Endothelial cell of umbilical vein (primary cell): ENCODE data around the gene P2RX4. TPM values are rescaled to one million over a fixed set of nuclear protein-coding genes. Genes with fewer than 3 reads are reported as not detected.

Source experiments
- BruUV-seq: library from RNA; stranded (reverse); fragments of 400-500 nt; replicated peaks from 2 replicates; lab custom pipeline; 2021; lab: Mats Ljungman, UMichigan
- CTCF ChIA-PET: fragments of 300-600, 350-600 bp; sonication (Branson Sonifier 250); formaldehyde crosslinking; loops from one replicate; lab custom pipeline; 2021; ENCODE audit warnings: antibody characterized with exemption, inconsistent platforms; lab: Charles Lee
- POLR2A ChIA-PET: fragments of 300-600, 350-600 bp; sonication (Branson Sonifier 250); formaldehyde crosslinking; loops from one replicate; lab custom pipeline; 2021; ENCODE audit warnings: antibody characterized with exemption, inconsistent platforms; lab: Charles Lee
- DNase-seq: peaks from one replicate; pipeline ENCODE4 v3.0.0-alpha.2; 2011; ENCODE audit warnings: low read depth, low spot score
- FAIRE-seq: peaks from 2 replicates; lab custom pipeline; 2011; peaks lifted over from hg19 to GRCh38; lab: Jason Lieb, UNC
- H2AFZ ChIP-seq: 2 replicates; pipeline ENCODE4 v1.6.0; 2012; ENCODE audit warnings: low read depth, low read length, control low read depth, inconsistent platforms
- H3K27ac ChIP-seq: 2 replicates; pipeline ENCODE4 v1.5.1; 2011; ENCODE audit warnings: low read depth, mild to moderate bottlenecking, control low read depth, low read length, moderate library complexity; ENCODE audit not compliant: insufficient read depth
- H3K27me3 ChIP-seq, 2 experiments: 2 replicates each; pipeline versions ENCODE4 v1.6.0 to v1.6.1; 2011; ENCODE audit warnings: low read length in 2 of 2, mixed read lengths in 1 of 2; ENCODE audit not compliant: control insufficient read depth in 2 of 2, insufficient read depth in 2 of 2
- H3K36me3 ChIP-seq, 2 experiments: 2 replicates in 1 of 2; 3 replicates in 1 of 2; pipeline ENCODE4 v1.5.1; 2011; ENCODE audit warnings: low read length in 2 of 2, mild to moderate bottlenecking in 1 of 2, moderate library complexity in 1 of 2; ENCODE audit not compliant: control insufficient read depth in 2 of 2, insufficient read depth in 2 of 2; ENCODE audit errors: extremely low read depth in 1 of 2
- H3K4me1 ChIP-seq: 3 replicates; pipeline ENCODE4 v1.5.1; 2011; ENCODE audit warnings: mild to moderate bottlenecking, low read length; ENCODE audit not compliant: control insufficient read depth, insufficient read depth; ENCODE audit errors: extremely low read depth
- H3K4me2 ChIP-seq: 2 replicates; pipeline ENCODE4 v1.6.1; 2011; ENCODE audit warnings: low read length, control low read depth, mixed read lengths; ENCODE audit not compliant: insufficient read depth
- H3K4me3 ChIP-seq, 3 experiments: fragments of 200-600 bp in 1 of 3; sonication (generic), shearing (Covaris generic) in 1 of 3; replicated peaks in 1 of 3; 2 replicates each; pipeline ENCODE4 v1.5.1; 2011 to 2016; ENCODE audit warnings: control low read depth in 3 of 3, low read length in 3 of 3, mild to moderate bottlenecking in 2 of 3, inconsistent platforms in 1 of 3, low read depth in 1 of 3, moderate library complexity in 1 of 3; ENCODE audit not compliant: insufficient read depth in 1 of 3
- H3K79me2 ChIP-seq: 2 replicates; pipeline ENCODE4 v1.6.0; 2012; ENCODE audit warnings: low read length, inconsistent platforms; ENCODE audit not compliant: control insufficient read depth, insufficient read depth
- H3K9ac ChIP-seq: replicated peaks from 2 replicates; pipeline ENCODE3; 2011; ENCODE audit warnings: low read length, control low read depth; ENCODE audit not compliant: insufficient read depth; ENCODE audit errors: extremely low read depth
- H3K9me1 ChIP-seq: replicated peaks from 3 replicates; pipeline ENCODE4 v1.6.0; 2011; ENCODE audit warnings: mild to moderate bottlenecking, low read length; ENCODE audit not compliant: control insufficient read depth, insufficient read depth; ENCODE audit errors: extremely low read depth
- H3K9me3 ChIP-seq: replicated peaks from 2 replicates; pipeline ENCODE4 v1.5.1; 2012; ENCODE audit warnings: low read length, inconsistent platforms; ENCODE audit not compliant: control insufficient read depth, insufficient read depth
- H4K20me1 ChIP-seq: replicated peaks from 2 replicates; pipeline ENCODE3; 2011; ENCODE audit warnings: mild to moderate bottlenecking, low read length; ENCODE audit not compliant: control insufficient read depth, insufficient read depth; ENCODE audit errors: extremely low read depth
- EZH2 ChIP-seq: IDR thresholded peaks from 2 replicates; pipeline ENCODE4 v1.6.1; 2012; ENCODE audit warnings: borderline replicate concordance, low read depth, mild to moderate bottlenecking, moderate library complexity, low read length, inconsistent platforms; ENCODE audit not compliant: severe bottlenecking
- FOS ChIP-seq: IDR thresholded peaks from 2 replicates; pipeline ENCODE4 v1.6.1; 2011; ENCODE audit warnings: mild to moderate bottlenecking, low read length, moderate library complexity, borderline replicate concordance; ENCODE audit not compliant: insufficient read depth
- GATA2 ChIP-seq: IDR thresholded peaks from 2 replicates; pipeline ENCODE4 v1.7.0; 2011; ENCODE audit warnings: low read depth, mild to moderate bottlenecking, moderate library complexity, mixed read lengths, low read length; ENCODE audit not compliant: insufficient read length, insufficient read depth
- MYC ChIP-seq: IDR thresholded peaks from one replicate; pipeline ENCODE4 v1.6.1; 2011; ENCODE audit warnings: mild to moderate bottlenecking, low read depth, low read length
- dilution Hi-C: fragments of 300-500 bp; cut with MboI; formaldehyde crosslinking; loops from one replicate; pipeline ENCODE4 v1.15.0; 2019; ENCODE audit warnings: low sequenced_read_pairs; ENCODE audit not compliant: extremely low pct_ligation_motif_present
- intact Hi-C: fragments of 100-400 bp; cut with micrococcal nuclease; formaldehyde crosslinking; loops from one replicate; pipeline ENCODE4 v1.10.0; 2022
- polyA plus RNA-seq, 4 experiments: library from polyadenylated mRNA; depleted of rRNA in 3 of 4; stranded (reverse) in 3 of 4; unstranded in 1 of 4; fragments of >200 nt; gene quantifications; 2 replicates each; pipeline versions ENCODE4 v1.2.1 to v1.2.3, GENCODE V29; 2011 to 2012; ENCODE audit warnings: missing spikeins in 1 of 4
- total RNA-seq: library from RNA; stranded (reverse); gene quantifications from 2 replicates; pipeline ENCODE4 v1.2.3, GENCODE V29; 2021
- TF ChIP-seq, protein P1 (sequence below): IDR thresholded peaks from 2 replicates; pipeline ENCODE4 v1.6.1; 2011; ENCODE audit not compliant: insufficient read depth, insufficient read length

P2RX4 gene
- total and polyA plus RNA-seq, 2 donors (not counting 3 experiments of a cell fraction or from before 2014, with no cell fraction given): 92.8 to 116 TPM

DNA sequence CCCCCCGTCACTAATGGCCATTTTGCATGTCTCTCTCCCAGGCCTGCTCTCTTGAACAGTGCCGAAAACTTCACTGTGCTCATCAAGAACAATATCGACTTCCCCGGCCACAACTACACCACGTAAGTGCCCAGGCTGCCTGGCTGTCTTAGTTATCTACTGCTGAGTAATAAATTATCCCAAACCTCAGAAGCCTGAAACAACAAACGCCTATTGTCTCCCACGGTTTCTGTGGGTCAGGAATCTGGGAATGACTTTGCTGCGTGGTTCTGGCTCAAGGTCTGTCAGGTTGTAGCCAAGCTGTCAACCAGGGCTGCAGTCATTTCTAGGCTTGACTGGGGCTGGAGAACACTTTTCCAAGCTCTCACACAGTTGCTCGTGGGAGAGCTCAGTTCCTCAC, 44.6 kb upstream of the P2RX4 start:
- no peak overlapping the region for H3K4me3 ChIP-seq
- CTCF ChIA-PET: no interaction called here
- FAIRE-seq (no peak), DNase-seq (no peak)
- BruUV-seq: no TSS peak
- TF ChIP-seq GATA2 (no peak), EZH2 (no peak)
- TF ChIP-seq, protein P1, sequence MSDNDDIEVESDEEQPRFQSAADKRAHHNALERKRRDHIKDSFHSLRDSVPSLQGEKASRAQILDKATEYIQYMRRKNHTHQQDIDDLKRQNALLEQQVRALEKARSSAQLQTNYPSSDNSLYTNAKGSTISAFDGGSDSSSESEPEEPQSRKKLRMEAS: no peak
- no peaks in the 10 kb centered on the region for H3K4me1 ChIP-seq
- no peaks in the 10 kb centered on the region for H3K79me2 ChIP-seq
- POLR2A ChIA-PET: no interaction called here
- intact Hi-C loops (no loop called here), dilution Hi-C loops (no loop called here)
- H3K27ac ChIP-seq: no peak overlapping the region
- no peaks in the 10 kb centered on the region for H3K36me3 ChIP-seq
- H3K9ac ChIP-seq: no peak overlapping the region
- H4K20me1 ChIP-seq: no peaks in the 10 kb centered on the region
- no peak overlapping the region for H3K4me2 ChIP-seq
- no peaks in the 10 kb centered on the region for H3K9me1 ChIP-seq
- no peaks in the 10 kb centered on the region for H3K9me3 ChIP-seq
- H2AFZ ChIP-seq: no peak overlapping the region
- H3K27me3 ChIP-seq: no peaks in the 10 kb centered on the region

DNA sequence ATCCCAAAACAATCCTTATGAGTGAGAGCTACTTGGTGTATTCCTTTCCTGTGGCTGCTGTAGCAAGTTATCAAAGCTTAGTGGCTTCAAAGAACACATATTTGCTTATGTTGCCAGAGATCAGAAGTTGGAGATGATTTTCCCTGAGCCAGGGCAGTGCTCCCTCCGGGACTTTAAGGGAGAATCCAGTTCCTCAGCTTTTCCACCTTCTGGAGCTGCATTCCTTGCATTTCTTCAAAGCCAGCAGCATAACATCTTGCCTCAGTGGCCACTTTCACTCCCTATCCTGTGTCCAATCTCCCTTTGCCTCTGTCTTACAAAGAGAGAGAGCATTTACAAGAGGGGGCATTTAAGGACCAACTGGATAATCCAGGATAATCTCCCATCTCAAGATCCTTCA, 43.6 kb upstream of the P2RX4 start:
- H2AFZ ChIP-seq: no peak overlapping the region
- TF ChIP-seq, protein P1: no peak
- TF ChIP-seq MYC (no peak), FOS (no peak)
- no peaks in the 10 kb centered on the region for H3K9me1 ChIP-seq
- ChIA-PET CTCF (no interaction called here), POLR2A (no interaction called here)
- intact Hi-C loops: no loop called here
- no peaks in the 10 kb centered on the region for H3K27me3 ChIP-seq
- H4K20me1 ChIP-seq: no peaks in the 10 kb centered on the region
- no peaks in the 10 kb centered on the region for H3K9me3 ChIP-seq
- DNase-seq: no peak
- no peak overlapping the region for H3K4me2 ChIP-seq
- H3K4me1 ChIP-seq: peaks cover 8% of the 10 kb centered on the region
- no peak for FAIRE-seq
- no peaks in the 10 kb centered on the region for H3K79me2 ChIP-seq
- H3K4me3 ChIP-seq: no peak overlapping the region
- H3K36me3 ChIP-seq: no peaks in the 10 kb centered on the region
- no TSS peak for BruUV-seq
- dilution Hi-C loops: no loop called here
- no peak overlapping the region for H3K27ac ChIP-seq
- H3K9ac ChIP-seq: no peak overlapping the region
